SU-DHL-6 (cell line): Measurements from ENCODE around the gene SPRED2.
A peak's percentile ranks its signal among the peaks of the same experiment; 100 is the strongest.

Source experiments
- H2AFZ ChIP-seq: fragments of 200-600 bp; sonication (generic); 2 replicates; pipeline ENCODE4 v1.6.1; 2014; ENCODE audit warnings: low read depth, mild to moderate bottlenecking, moderate library complexity, mixed read lengths, antibody characterized with exemption, low read length; ENCODE audit not compliant: severe bottlenecking
- H3F3A ChIP-seq: fragments of 200-600 bp; shearing (Covaris generic); 2 replicates; pipeline ENCODE4 v1.6.0; 2016; ENCODE audit warnings: antibody characterized with exemption, mild to moderate bottlenecking; ENCODE audit not compliant: insufficient read depth
- H3K27ac ChIP-seq: fragments of 200-600 bp; sonication (generic); 2 replicates; pipeline ENCODE4 v1.5.1; 2016; ENCODE audit warnings: low read depth, mild to moderate bottlenecking, low read length, moderate library complexity, mixed read lengths
- H3K27me3 ChIP-seq: fragments of 200-600 bp; sonication (generic), shearing (Covaris generic); 2 replicates; pipeline ENCODE4 v1.6.0; 2014; ENCODE audit warnings: mild to moderate bottlenecking, low read length
- H3K36me3 ChIP-seq: fragments of 200-600 bp; sonication (generic); 2 replicates; pipeline ENCODE4 v1.6.1; 2014; ENCODE audit warnings: mild to moderate bottlenecking, low read length, mixed read lengths
- H3K4me2 ChIP-seq: fragments of 300-600, 200-600 bp; shearing (Covaris generic), sonication (generic); 2 replicates; pipeline ENCODE4 v1.6.0; 2014; ENCODE audit warnings: low read length, low read depth, mild to moderate bottlenecking; ENCODE audit not compliant: poor library complexity, severe bottlenecking
- H3K4me3 ChIP-seq: fragments of 200-600 bp; sonication (generic); 2 replicates; pipeline ENCODE4 v1.5.1; 2014; ENCODE audit warnings: antibody characterized with exemption, low read length, mild to moderate bottlenecking, mixed read lengths; ENCODE audit not compliant: insufficient read depth, poor library complexity, severe bottlenecking
- H3K79me2 ChIP-seq: fragments of 200-600 bp; sonication (generic); 2 replicates; pipeline ENCODE4 v1.6.1; 2014; ENCODE audit warnings: mild to moderate bottlenecking, low read length, moderate library complexity; ENCODE audit not compliant: insufficient read depth
- H3K9ac ChIP-seq: fragments of 200-600 bp; sonication (generic); 2 replicates; pipeline ENCODE4 v1.7.0; 2014; ENCODE audit warnings: mild to moderate bottlenecking, low read length
- H3K9me2 ChIP-seq: fragments of 200-600 bp; sonication (generic); replicated peaks from 2 replicates; pipeline ENCODE4 v1.6.1; 2014; ENCODE audit warnings: low read length; ENCODE audit not compliant: insufficient read depth
- H3K9me3 ChIP-seq: fragments of 200-600 bp; sonication (generic); 2 replicates; pipeline ENCODE4 v1.6.1; 2014; ENCODE audit warnings: low read length, mixed read lengths; ENCODE audit not compliant: insufficient read depth
- H4K20me1 ChIP-seq: fragments of 200-600 bp; sonication (generic); 2 replicates; pipeline ENCODE4 v1.6.1; 2014; ENCODE audit warnings: low read depth, mild to moderate bottlenecking, antibody characterized with exemption, low read length, moderate library complexity, mixed read lengths
- EZH2phosphoT487 ChIP-seq: fragments of 200-600 bp; sonication (generic), shearing (Covaris generic); conservative IDR thresholded peaks from 2 replicates; pipeline ENCODE4 v1.6.1; 2018; ENCODE audit warnings: mild to moderate bottlenecking, antibody characterized with exemption, low read length, moderate library complexity, mixed read lengths
- TF ChIP-seq, protein P1 (sequence below): fragments of 200-600 bp; sonication (generic); IDR thresholded peaks from one replicate; pipeline ENCODE4 v1.5.1; 2017; ENCODE audit warnings: antibody characterized with exemption, mild to moderate bottlenecking, low read length, moderate library complexity; ENCODE audit not compliant: insufficient read depth, poor library complexity, severe bottlenecking

The SPRED2 gene

DNA sequence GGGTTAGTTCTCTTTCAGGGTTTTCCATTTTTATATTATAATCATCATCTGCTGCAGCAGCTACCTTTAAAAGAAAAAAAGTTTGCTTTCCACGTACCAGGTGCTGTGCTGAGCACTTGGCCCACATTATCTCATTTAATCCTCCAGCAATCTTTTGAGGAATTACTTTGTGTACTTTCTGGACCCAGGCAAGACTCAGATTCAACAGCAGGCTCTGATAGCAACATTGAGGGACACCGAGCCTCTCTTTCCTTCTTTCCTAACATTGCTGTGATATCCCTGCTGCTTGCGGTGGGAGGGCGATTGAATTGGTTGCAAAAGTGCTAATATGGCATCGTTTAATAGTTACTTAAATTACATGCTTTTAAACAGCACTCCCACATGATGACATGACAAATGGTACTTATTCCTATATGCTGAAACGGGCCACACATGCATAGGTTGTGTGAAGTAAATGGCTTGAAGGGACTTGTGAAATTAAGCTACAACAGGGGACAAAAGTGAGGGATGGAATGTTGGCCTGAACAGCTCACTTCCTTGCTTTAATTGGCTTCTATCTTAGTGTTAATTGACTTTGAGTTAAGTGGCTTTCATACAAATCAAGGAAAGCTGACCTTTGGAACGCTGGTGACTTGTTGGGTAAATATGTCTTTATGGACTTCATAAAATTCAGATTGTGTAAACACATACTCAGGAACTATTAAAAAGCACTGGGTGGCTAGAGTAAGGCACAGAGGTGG is 21.2 kb downstream of the SPRED2 start:
- Histone ChIP-seq H4K20me1 (peaks cover 4% of the 10 kb centered on the region; the same call in 1 of the 2 replicates), H3K27me3 (no peaks in the 10 kb centered on the region), H3F3A (peaks cover 31% of the 10 kb centered on the region), H3K27ac (peak overlapping the region; percentile 31; the same call in 1 of the 2 replicates), H3K9ac (no peak overlapping the region), H3K9me3 (no peaks in the 10 kb centered on the region), H3K79me2 (peaks cover 92% of the 10 kb centered on the region), H3K9me2 (no peaks in the 10 kb centered on the region), H3K36me3 (no peaks in the 10 kb centered on the region), H2AFZ (no peak overlapping the region), H3K4me3 (no peak overlapping the region), H3K4me2 (no peak overlapping the region)
- TF ChIP-seq EZH2phosphoT487, result no peak
- TF ChIP-seq, protein P1, sequence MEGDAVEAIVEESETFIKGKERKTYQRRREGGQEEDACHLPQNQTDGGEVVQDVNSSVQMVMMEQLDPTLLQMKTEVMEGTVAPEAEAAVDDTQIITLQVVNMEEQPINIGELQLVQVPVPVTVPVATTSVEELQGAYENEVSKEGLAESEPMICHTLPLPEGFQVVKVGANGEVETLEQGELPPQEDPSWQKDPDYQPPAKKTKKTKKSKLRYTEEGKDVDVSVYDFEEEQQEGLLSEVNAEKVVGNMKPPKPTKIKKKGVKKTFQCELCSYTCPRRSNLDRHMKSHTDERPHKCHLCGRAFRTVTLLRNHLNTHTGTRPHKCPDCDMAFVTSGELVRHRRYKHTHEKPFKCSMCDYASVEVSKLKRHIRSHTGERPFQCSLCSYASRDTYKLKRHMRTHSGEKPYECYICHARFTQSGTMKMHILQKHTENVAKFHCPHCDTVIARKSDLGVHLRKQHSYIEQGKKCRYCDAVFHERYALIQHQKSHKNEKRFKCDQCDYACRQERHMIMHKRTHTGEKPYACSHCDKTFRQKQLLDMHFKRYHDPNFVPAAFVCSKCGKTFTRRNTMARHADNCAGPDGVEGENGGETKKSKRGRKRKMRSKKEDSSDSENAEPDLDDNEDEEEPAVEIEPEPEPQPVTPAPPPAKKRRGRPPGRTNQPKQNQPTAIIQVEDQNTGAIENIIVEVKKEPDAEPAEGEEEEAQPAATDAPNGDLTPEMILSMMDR, result no peak

DNA sequence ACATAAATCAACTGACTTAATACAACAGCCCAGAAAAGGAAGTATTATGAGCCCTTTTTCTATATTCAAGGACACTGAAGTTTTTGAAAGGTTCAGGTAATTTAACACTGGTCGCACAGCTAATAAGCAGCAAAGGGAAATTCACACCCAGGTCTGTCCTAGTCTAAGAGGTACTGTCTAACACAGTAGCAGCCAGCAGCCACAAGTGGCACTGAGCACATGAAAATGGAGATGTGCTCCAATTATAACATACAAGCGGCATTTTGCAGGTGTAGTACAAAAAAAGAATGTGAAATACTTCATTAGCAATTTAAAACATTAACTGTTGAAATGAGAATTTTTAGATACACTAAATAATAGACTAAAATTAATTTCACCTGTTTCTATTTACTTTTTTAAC is 23.4 kb downstream of the SPRED2 start:
- peak overlapping the region; percentile 47 for H3K4me2 ChIP-seq
- no peaks in the 10 kb centered on the region for H3K27me3 ChIP-seq
- no peaks in the 10 kb centered on the region for H4K20me1 ChIP-seq
- peaks cover 92% of the 10 kb centered on the region for H3K79me2 ChIP-seq
- H3K27ac ChIP-seq, result peak overlapping the region; percentile 83
- H3F3A ChIP-seq, result peaks cover 33% of the 10 kb centered on the region
- TF ChIP-seq, protein P1, result no peak
- TF ChIP-seq EZH2phosphoT487, result no peak
- H3K36me3 ChIP-seq, result no peaks in the 10 kb centered on the region
- H3K9me2 ChIP-seq, result no peaks in the 10 kb centered on the region
- peak overlapping the region; percentile 34 for H3K9ac ChIP-seq
- no peak overlapping the region for H2AFZ ChIP-seq
- H3K9me3 ChIP-seq, result no peaks in the 10 kb centered on the region
- no peak overlapping the region for H3K4me3 ChIP-seq

DNA sequence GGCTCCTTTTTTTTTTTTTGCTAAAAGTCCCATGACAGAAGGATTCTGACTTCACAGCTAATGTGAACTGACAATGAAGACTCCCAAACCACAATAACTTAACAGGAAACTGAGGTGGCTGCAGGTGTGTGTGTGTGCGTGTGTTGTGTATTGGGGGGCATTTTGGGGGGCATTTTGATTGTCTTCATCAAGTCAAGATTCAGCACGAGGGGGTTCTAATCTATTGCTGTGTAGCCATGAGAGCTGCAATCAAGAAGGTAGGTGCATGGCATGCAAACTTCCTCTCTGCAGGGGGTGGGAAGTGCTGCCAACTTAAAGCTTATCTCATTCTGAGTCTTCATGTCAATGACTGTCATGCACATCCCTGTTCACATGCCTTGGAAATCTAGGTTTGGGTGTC is 25.2 kb downstream of the SPRED2 start:
- H4K20me1 ChIP-seq, result no peaks in the 10 kb centered on the region

More for the DNA sequence above, 25.2 kb downstream of the SPRED2 start:
- H3K27me3 ChIP-seq, result no peaks in the 10 kb centered on the region
- H3K27ac ChIP-seq, result peak overlapping the region; percentile 83
- peak overlapping the region; percentile 47 for H3K4me2 ChIP-seq
- peak overlapping the region; percentile 34; the same call in 1 of the 2 replicates for H3K9ac ChIP-seq
- H2AFZ ChIP-seq, result no peak overlapping the region
- H3K4me3 ChIP-seq, result no peak overlapping the region
- H3K36me3 ChIP-seq, result no peaks in the 10 kb centered on the region
- peaks cover 33% of the 10 kb centered on the region for H3F3A ChIP-seq
- peaks cover 92% of the 10 kb centered on the region for H3K79me2 ChIP-seq
- H3K9me2 ChIP-seq, result no peaks in the 10 kb centered on the region
- no peaks in the 10 kb centered on the region for H3K9me3 ChIP-seq
- TF ChIP-seq EZH2phosphoT487, result no peak
- TF ChIP-seq, protein P1, result no peak
